ENCODE results near the gene LDB1.

LDB1 gene

GRCh38 chr10:102120142-102120990 is at the start of gene LDB1:
TSS of gene LDB1 (minus strand) at chr10:102120368. CDS start at chr10:102120110, 258 bp downstream.
- DNase-seq, result no peak

DNA sequence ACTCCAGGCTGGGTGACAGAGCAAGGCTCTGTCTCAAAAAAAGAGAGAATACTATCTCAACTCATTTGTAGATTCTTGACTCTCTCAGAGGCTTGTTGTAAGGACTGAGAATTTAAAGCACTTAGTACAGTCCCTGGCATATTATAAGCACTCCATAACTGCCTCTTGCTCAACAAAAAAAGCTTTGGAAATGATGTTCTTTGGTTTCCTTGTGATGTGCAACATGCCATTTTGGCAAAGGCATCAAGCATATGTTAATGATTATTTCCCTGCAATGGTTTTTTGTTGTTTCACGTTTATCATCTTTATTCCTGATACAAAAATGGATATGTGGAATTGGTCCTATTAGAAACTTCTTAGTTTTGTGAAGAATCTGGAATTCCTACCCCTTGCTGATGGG is 47.7 kb upstream of the LDB1 start:
- no peak for DNase-seq

GRCh38 chr10:102163342-102163989 is 43.3 kb upstream of the LDB1 start:
- DNase-seq, result no peak

GRCh38 chr10:102159831-102160230 is 39.7 kb upstream of the LDB1 start:
- no peak for DNase-seq

DNA sequence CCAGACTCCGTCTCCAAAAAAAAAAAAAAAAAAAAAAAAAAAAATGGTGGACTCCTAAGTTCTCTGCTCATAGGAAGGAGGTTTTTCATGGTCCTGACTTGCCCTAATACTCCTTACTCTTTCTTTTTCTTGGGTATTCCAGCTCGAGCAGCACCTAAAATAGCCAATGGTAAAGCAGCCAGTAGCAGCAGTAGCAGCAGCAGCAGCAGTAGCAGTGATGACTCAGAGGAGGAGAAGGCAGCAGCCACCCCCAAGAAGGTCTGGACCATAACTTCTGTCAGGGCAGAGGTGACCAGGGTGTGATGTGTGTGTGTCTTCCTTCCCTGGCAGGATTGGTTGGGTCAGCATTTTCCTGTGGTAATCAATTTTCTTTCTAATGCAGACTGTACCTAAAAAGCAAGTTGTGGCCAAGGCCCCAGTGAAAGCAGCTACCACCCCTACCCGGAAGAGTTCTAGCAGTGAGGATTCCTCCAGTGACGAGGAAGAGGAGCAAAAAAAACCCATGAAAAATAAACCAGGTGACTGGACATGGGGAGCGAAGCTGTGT is 39.0 kb upstream of the LDB1 start:
- no peak for DNase-seq

DNA sequence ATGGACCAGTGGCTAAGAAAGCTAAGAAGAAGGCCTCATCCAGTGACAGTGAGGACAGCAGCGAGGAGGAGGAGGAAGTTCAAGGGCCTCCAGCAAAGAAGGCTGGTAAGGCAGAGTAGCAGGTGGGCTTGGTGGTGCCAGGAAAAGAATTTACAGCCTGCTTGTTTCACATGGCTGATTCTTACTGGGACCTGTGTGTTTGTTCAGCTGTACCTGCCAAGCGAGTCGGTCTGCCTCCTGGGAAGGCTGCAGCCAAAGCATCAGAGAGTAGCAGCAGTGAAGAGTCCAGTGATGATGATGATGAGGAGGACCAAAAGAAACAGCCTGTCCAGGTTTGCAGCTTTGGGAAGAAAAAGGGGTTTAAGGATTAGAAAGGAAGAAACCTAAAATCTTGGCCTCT is 37.1 kb upstream of the LDB1 start:
- DNase-seq, result no peak

- DNase-seq, result no peak
Measured at GRCh38 chr10:102154466-102155116, 34.4 kb upstream of the LDB1 start.

DNA sequence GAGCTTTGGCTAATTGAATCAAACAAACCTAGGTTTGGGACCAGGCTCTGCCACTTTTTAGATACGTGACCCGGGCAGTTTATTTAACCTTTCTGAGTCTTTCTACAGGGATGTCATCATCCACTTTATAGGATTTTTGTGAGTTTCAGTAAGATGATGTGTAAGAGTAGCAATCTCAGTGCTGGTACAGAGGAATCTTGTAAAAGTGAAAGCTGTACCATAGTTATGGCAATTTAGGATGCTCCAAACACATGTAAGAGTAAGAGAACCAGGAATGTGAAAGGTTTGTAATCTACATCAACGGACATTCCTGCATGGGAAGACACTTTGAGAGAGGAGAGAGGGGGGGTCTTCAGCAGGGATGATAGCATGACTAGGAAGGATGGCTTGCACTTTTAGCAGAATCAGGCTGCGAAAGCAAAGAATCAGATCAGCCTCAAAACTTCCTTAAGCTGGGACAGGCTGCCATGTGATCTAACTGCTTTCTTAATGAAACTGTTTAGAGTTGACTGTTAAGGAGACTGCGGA is 33.0 kb upstream of the LDB1 start:
- DNase-seq, result no peak

DNA sequence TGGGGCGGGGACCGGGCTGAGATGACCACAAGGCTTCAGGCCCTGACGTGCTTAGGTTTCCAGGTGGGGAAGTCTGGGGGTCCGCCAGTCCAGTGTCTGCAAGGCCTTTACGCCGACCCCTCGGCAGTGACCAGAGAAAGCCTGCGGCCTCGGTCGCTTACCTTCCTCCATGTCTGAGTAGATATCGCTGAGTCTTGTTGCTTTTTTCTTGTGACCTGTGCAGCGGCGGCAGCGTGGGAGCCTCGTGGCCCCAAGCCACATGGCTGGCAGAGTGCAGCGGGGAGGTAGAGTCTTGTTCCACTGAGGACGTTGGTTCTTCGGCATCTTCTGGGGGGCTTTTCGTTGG is 32.4 kb upstream of the LDB1 start:
- no peak for DNase-seq

DNA sequence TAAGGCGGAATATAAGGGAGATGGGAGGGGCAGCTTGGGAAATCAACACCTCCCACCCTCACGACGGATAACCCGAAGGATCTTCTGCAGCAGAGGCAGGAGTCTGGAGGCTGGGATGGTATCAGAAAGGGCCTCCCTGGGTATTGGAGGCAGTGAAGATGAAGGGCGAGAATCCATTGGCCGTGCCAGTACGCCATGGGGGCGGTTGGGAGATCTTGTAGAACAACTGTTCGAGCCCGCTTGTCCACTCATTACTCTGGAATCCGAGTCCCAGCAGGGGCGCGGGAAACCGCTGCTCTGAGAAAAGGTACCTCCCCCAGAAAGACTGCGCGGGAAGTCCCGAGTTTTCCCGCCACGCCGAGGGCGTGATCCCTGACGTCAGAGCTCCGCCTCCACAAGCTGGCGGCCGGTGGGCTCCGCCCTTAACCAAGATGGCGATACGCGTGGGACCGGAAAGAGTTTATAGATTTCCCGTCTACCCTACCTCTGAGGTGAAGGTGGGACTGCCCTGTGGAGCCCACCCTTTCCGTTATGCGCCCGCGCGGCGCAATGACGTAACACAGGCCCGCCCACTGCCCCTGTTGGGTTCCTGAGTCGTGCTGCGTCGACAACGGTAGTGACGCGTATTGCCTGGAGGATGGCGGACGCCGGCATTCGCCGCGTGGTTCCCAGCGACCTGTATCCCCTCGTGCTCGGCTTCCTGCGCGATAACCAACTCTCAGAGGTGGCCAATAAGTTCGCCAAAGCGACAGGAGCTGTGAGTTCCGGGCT is 31.8 kb upstream of the LDB1 start, which contains the start of gene NOLC1:
Gene NOLC1 (plus strand): TSS at position 616 of the 771 bp plus-strand sequence. CDS start 22 bp downstream, at position 638.
- DNase-seq, result peak; percentile 37

- no peak for DNase-seq
Measured at GRCh38 chr10:102150970-102151773, 31.0 kb upstream of the LDB1 start.

GRCh38 chr10:102148275-102148674 is 28.1 kb upstream of the LDB1 start:
- DNase-seq, result no peak

DNA sequence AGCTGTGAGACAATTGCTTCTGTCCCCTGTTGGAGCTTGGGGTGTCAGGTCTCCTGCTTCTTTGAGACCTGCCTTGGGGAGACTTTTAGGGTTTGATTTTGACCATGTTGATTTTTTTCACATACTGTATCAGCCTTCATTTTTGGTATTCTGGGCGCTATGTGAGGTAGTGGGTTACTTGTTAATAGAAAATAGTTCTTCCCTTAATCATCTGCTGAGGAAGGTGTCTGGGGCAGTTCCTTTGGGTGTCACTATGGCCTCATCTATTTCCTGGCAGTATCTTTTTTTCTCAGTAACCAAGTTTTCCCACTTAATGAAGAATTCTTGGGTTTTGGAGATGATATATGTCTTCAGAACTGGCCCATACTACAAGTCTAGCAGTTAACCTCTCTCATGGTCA is 27.4 kb upstream of the LDB1 start:
- DNase-seq, result no peak

DNA sequence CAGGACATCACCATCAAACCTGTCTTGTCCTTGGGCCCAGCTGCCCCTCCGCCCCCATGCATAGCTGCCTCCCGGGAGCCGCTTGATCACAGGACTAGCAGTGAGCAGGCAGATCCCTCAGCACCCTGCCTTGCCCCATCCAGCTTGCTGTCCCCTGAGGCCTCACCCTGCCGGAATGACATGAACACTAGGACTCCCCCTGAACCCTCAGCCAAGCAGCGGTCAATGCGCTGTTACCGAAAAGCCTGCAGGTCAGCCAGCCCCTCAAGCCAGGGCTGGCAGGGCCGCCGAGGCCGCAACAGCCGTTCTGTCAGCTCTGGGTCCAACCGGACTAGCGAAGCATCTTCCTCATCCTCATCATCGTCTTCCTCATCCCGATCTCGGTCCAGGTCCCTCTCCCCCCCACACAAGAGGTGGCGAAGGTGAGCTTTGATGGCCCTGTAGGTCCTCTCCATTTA is 26.8 kb upstream of the LDB1 start:
- DNase-seq, result no peak

- no peak for DNase-seq
Measured at GRCh38 chr10:102141583-102142107, 21.5 kb upstream of the LDB1 start.

GRCh38 chr10:102140913-102141540 is 20.9 kb upstream of the LDB1 start:
- no peak for DNase-seq

DNA sequence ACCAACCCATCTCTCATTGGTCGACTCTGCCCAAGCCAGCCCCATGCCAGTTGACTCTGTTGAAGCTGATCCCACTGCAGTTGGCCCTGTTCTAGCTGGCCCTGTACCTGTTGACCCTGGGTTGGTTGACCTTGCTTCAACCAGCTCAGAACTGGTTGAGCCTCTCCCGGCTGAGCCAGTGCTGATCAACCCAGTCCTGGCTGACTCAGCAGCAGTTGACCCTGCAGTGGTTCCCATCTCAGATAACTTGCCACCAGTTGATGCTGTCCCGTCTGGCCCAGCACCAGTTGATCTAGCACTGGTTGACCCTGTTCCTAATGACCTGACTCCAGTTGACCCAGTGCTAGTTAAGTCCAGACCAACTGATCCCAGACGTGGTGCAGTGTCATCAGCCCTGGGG is 20.1 kb upstream of the LDB1 start:
- DNase-seq, result no peak

GRCh38 chr10:102139281-102140110 is 19.3 kb upstream of the LDB1 start:
- DNase-seq, result no peak

- DNase-seq, result no peak
Measured at GRCh38 chr10:102135956-102136526, 15.9 kb upstream of the LDB1 start.

Data from NCI-H524 treated with DMSO at 0.1 percent for 48 hours (cell line).